ENCODE data around the gene ADAT2.

Gene ADAT2

DNA sequence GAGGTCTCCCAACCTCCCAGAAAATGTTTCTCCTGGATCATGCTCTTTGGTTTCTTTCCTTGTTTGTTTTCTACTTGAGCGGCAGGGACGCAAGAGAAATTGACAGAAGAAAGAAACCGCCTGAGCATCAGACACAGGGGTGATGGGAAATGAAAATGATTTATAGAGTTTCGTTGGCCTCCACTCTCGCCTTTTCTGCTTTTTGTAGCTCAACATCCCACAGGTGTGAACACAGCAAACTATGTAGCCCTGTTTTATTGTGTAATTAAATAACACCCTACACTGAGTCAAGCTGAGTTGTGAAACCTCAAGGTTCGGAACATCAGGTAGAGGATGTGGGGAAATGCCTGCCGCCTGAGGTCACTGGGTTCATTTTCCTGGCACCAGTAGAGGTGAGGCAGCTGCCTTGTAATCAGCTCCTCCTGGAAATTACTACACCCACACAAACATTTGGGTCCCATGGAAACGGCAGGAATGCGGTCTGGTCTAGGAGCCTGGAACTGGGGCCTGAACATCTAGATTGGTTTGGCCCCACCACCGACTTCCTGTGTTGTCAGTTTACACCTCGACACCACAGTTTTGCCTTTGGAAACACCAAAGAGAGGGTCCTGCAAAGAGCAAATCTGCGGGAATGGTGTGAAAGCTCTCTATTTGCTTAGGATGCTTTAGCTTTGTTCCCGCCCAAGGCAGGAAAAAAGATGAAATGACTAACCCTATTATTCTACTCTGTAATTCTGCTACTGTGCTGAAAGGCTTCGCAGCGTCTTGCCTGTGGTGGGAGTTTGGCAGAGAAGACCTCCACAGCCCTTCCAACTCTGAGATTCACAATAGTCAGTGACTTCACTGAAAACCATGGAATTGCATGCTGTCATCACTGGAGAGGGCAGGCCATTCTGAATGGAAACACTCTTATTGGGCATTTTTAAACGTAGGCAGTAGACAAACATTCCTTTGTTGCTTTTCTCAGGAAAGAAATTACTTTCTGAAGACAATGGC is 53.0 kb downstream of the ADAT2 start:
- peak; percentile 8 to 25 for DNase-seq (ENCODE audit: low read depth in 2 of 2)

DNA sequence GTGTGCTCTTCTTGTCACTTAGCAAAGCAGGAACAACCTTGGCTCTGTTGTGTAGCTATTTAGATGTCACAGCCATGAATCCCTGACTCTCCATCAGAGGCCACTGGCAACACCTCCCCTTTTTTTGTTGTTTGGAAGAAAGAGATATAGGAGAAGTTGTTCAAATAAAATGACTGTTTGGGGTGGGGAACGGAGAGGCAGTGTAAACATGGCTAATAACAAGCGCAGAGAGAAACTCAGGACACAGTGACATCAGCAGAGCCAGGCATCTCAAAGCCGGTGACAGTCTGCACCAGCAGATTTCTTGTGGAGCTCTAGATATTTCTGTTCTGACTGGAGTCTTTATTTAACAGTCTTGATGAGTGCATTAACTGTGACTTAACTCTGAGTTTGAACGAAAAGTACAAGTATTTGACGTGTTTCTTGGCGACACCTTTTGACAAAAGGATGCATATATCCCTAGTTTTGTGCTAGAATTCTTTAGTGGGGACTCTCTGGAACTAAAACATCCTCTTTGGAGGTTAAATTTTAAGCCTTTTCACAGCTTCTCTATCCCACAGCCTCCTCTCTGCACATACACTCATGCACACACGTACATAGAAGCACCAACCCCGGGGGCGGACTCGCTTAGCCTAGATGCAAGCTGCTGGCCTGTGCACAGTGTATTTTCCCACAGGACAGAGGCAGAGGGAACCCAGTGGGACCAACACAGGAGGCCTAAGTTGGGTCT is 53.8 kb downstream of the ADAT2 start:
- DNase-seq (ENCODE audit: low read depth in 2 of 2), result no peak

DNA sequence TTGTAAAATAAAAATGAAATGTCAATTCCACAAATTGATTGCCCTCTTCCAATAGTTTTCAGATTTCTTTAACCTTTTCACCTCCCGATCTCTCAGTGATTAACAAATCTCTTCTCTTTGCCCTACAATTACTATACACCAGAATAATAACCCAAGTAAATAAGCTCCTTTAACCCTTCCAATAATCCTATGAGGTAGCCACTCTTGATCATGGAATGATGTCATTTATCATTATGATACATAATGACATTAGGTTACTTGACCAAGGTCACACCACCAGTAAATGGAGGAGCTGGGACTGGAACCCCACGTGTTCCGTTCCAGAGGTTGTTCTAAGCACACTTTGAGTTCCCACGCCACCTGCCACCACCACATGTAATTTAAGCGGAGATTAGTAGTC is 54.8 kb downstream of the ADAT2 start:
- DNase-seq (ENCODE audit: low read depth in 2 of 2), result no peak

DNA sequence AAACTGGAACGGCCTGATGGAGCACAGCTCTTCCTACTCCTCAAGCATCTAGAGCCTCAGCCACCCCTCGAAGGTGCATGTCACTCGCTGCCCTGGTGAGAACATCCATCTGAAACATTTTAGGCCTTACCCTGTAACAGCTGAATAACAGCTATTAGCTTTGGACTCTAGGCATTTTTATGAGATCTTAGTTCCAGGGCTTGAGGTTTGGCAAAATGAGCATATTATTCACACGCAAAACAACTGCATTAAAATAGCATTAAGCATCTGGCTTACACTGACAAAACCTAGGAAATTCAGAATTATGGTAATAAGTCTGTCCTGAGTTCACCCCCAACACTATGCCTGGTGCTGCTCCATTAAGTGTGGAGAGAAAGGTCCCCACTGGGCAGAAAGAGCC is 56.1 kb downstream of the ADAT2 start:
- DNase-seq (ENCODE audit: low read depth in 2 of 2), result no peak

DNA sequence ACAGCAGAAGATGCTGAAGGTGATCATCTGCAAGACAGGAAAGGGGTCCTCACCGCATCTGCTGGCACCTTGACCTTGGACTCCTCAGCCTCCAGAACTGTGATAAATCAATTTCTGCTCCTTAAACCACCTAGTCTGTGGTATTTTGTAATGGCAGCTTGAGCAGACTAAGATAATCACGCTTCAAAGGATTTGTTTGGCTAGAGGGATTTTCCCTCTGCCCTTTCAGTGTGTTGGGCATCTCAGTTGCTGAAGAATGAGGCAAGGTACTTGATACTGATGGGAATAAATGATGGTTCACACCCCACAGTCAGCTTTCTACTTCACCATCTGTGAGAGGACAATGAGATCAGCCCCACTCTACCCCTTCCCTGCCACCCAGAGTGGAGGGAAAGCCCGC is 60.2 kb downstream of the ADAT2 start:
- DNase-seq (ENCODE audit: low read depth in 2 of 2), result no peak

DNA sequence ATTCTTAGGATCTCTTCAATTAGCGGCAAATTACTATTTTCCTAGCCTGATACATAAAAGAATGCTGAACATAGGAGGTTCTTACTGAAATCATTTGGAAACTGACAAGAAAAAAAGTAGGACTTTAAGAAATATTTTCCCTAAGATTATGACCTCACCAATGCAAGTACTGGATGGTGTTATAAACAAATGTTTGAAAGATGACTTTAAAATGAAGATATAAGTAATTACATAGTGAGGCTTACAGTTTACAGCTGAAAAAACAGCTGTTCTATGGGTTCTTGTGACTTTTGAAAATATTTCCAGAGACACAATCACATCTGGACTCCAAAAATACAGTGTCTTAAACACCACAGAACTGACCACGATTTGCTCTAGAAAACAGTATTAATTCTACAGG is 64.9 kb downstream of the ADAT2 start:
- DNase-seq (ENCODE audit: low read depth in 2 of 2), result no peak

DNA sequence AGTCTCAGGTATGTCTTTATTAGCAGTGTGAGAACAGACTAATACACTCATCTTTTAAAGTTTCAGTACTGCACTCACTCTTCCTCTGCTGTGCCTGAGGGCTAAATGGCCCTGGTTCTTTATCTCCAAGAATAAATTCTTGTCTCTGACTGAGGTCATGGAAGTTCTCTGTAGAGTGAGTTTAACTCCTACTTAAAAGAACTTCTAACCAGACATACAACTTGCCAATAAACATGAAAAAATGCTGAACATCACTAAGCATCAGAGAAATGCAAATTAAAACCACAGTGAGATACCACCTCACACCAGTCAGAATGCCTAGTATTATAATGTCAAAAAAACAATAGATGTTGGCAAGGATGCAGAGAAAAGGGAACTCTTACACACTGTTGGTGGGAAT is 73.6 kb downstream of the ADAT2 start:
- no peak for DNase-seq (ENCODE audit: low read depth in 2 of 2)

DNA sequence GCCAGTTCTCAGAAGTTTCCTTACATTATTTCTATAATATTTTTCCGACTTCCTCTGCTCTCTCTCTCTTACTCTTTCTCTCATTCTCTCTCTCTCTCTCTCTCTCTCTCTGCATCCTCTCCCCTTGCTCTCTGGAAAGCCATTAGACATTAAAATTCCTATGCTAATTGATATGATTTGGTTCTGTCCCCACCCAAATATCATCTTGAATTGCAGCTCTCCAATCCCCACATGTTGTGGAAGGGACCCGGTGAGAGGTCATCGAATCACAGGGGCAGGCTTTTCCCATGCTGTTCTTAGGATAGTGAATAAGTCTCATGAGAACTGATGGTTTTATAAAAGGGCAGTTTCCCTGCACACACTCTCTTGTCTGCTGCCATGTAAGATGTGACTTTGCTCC is 74.1 kb downstream of the ADAT2 start:
- no peak for DNase-seq (ENCODE audit: low read depth in 2 of 2)

DNA sequence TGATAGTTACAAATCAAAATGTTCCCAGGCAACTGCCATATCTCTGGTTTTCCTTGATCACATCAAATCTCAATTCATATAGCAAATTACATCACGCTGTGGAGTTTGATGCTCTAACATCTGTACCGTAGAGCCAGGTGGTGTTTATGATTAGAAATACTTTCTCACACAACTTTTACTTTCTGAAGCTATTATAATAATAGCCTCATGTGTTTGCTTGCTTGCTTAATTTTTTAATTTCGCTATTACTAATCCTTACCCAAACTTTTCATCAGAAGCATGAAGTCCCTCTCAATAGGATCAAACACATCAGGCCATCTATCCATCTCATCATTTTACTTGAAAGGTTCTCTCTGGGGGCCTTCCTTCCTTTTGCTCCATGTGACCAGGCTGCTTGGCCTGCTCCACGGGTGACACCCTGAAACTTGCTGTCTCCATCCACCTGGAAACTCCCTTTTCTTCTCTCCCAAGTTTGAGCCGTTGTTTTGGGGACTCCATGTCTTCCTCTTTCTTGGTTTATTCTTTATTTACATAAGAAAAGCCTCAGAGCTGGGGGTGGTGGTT is 75.4 kb downstream of the ADAT2 start:
- no peak for DNase-seq (ENCODE audit: low read depth in 2 of 2)

DNA sequence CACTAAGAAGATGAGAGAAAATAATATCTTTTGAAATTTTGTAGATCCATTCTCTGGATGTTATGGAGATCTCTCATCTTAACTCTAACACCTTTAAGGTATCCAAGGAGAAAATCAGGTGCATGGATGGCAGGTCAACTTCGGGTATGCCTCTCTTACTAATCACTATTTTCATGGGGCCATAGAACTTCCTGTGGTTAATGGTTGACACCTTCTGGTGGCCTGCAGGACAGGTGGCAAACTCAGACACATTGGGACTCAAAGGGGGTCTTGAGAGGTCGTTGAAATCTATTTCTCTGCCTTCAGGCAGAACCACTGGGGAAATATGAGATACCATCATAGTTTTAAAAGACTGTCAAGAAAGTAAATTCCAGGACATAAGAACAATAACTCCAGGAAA is 76.5 kb downstream of the ADAT2 start:
- DNase-seq (ENCODE audit: low read depth in 2 of 2), result no peak
